Hepatocyte (in vitro differentiated cells): ENCODE data around the gene SUN2. TPM values are rescaled to one million over a fixed set of nuclear protein-coding genes. Genes with fewer than 3 reads are reported as not detected.

Experiments
- DNase-seq: peaks from one replicate; pipeline ENCODE4 v3.0.0-alpha.2; 2016; ENCODE audit warnings: low spot score
- H2AFZ ChIP-seq: fragments of 200-600 bp; sonication (generic); 2 replicates; pipeline ENCODE4 v1.6.0; 2016; ENCODE audit warnings: antibody characterized with exemption, mild to moderate bottlenecking
- H3K27ac ChIP-seq: fragments of 200-600 bp; sonication (generic); 2 replicates; pipeline ENCODE4 v1.5.1; 2016; ENCODE audit warnings: mild to moderate bottlenecking
- H3K27me3 ChIP-seq: fragments of 200-600 bp; sonication (generic); 2 replicates; pipeline ENCODE4 v1.6.1; 2016
- H3K36me3 ChIP-seq: fragments of 200-600 bp; sonication (generic); replicated peaks from 2 replicates; pipeline ENCODE4 v1.5.1; 2016; ENCODE audit warnings: low read depth; ENCODE audit not compliant: insufficient read depth
- H3K4me1 ChIP-seq: fragments of 200-600 bp; sonication (generic); 2 replicates; pipeline ENCODE4 v1.5.1; 2016; ENCODE audit warnings: mild to moderate bottlenecking, moderate library complexity; ENCODE audit not compliant: insufficient read depth
- H3K4me2 ChIP-seq: fragments of 200-600 bp; sonication (generic); 2 replicates; pipeline ENCODE4 v1.6.0; 2016
- H3K4me3 ChIP-seq: fragments of 200-600 bp; sonication (generic); 2 replicates; pipeline ENCODE4 v1.5.1; 2016; ENCODE audit warnings: mild to moderate bottlenecking
- H3K79me2 ChIP-seq: fragments of 200-600 bp; sonication (generic); 2 replicates; pipeline ENCODE4 v1.6.0; 2017; ENCODE audit warnings: mild to moderate bottlenecking
- H3K9me2 ChIP-seq: fragments of 200-600 bp; sonication (generic); replicated peaks from 2 replicates; pipeline ENCODE4 v1.6.0; 2017; ENCODE audit warnings: mild to moderate bottlenecking; ENCODE audit not compliant: insufficient read depth
- H3K9me3 ChIP-seq: fragments of 200-600 bp; sonication (generic); 2 replicates; pipeline ENCODE4 v1.5.1; 2016; ENCODE audit warnings: low read depth, mild to moderate bottlenecking
- H4K20me1 ChIP-seq: fragments of 200-600 bp; sonication (generic); 2 replicates; pipeline ENCODE4 v1.6.0; 2016; ENCODE audit warnings: mild to moderate bottlenecking; ENCODE audit not compliant: insufficient read depth, poor library complexity, severe bottlenecking
- EZH2 ChIP-seq: fragments of 200-600 bp; sonication (generic); IDR thresholded peaks from 2 replicates; pipeline ENCODE4 v1.6.1; 2016; ENCODE audit warnings: antibody characterized with exemption, mild to moderate bottlenecking, borderline replicate concordance
- EZH2phosphoT487 ChIP-seq: fragments of 200-600 bp; sonication (generic); IDR thresholded peaks from one replicate; pipeline ENCODE4 v1.6.1; 2018; ENCODE audit warnings: antibody characterized with exemption, mild to moderate bottlenecking, low read depth, moderate library complexity; ENCODE audit not compliant: unreplicated experiment, severe bottlenecking
- WGBS: methylation state at CpG from one replicate; pipeline ENCODE4 v1.1.6; 2016; ENCODE audit warnings: low lambda C conversion rate; ENCODE audit errors: missing lambda C conversion rate; 5-methylcytosine and 5-hydroxymethylcytosine counted together
- polyA plus RNA-seq: library from polyadenylated mRNA; unstranded; fragments of >200 nt; fragmentation: Nextera tagmentation; extraction: Ambion mirVana; gene quantifications from 2 replicates; pipeline ENCODE4 v1.2.1, GENCODE V29; 2016
- small RNA-seq: library from RNA; depleted of rRNA; stranded (forward); fragments of <200 nt; gene quantifications from one replicate; pipeline ENCODE3, GENCODE V24; 2014
- total RNA-seq: library from RNA; depleted of rRNA; stranded (reverse); fragments of >200 nt; gene quantifications from 2 replicates; pipeline ENCODE4 v1.2.3, GENCODE V29; 2014
- TF ChIP-seq, protein P1 (sequence below): fragments of 200-600 bp; sonication (generic); IDR thresholded peaks from 2 replicates; pipeline ENCODE4 v1.5.1; 2016; ENCODE audit warnings: antibody characterized with exemption, mild to moderate bottlenecking; ENCODE audit not compliant: poor library complexity

SUN2 gene
- total and polyA plus RNA-seq, 2 experiments from 2014 or later: 56.1 to 70.8 TPM

DNA sequence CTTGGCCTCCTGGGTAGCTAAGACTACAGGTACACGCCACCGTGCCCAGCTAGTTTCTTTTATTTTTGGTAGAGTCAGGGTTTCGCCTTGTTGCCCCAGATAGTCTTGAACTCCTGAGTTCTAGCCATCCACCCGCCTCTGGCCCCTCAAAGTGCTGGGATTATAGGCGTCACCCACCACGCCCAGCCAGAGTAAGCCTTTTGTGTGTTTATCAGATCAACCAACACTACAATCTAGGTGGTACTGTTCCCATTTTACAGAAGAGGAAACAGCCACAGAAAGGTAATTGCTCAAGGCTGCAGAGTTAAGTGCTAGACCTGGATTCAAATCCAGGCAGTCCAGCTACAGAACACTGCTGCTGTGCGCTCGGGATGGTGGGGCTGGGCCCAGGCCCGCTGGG, 70.9 kb downstream of the SUN2 start:
- no peaks in the 10 kb centered on the region for H3K9me2 ChIP-seq
- DNase-seq: no peak
- H3K4me3 ChIP-seq: no peak overlapping the region
- no peaks in the 10 kb centered on the region for H3K27me3 ChIP-seq
- H3K36me3 ChIP-seq: peaks cover 4% of the 10 kb centered on the region
- no peak overlapping the region for H2AFZ ChIP-seq
- TF ChIP-seq EZH2: no peak
- TF ChIP-seq EZH2phosphoT487: no peak
- TF ChIP-seq, protein P1, sequence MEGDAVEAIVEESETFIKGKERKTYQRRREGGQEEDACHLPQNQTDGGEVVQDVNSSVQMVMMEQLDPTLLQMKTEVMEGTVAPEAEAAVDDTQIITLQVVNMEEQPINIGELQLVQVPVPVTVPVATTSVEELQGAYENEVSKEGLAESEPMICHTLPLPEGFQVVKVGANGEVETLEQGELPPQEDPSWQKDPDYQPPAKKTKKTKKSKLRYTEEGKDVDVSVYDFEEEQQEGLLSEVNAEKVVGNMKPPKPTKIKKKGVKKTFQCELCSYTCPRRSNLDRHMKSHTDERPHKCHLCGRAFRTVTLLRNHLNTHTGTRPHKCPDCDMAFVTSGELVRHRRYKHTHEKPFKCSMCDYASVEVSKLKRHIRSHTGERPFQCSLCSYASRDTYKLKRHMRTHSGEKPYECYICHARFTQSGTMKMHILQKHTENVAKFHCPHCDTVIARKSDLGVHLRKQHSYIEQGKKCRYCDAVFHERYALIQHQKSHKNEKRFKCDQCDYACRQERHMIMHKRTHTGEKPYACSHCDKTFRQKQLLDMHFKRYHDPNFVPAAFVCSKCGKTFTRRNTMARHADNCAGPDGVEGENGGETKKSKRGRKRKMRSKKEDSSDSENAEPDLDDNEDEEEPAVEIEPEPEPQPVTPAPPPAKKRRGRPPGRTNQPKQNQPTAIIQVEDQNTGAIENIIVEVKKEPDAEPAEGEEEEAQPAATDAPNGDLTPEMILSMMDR: no peak
- peaks cover 8% of the 10 kb centered on the region for H4K20me1 ChIP-seq
- no peak overlapping the region for H3K4me2 ChIP-seq
- H3K27ac ChIP-seq: no peak overlapping the region
- 95% methylated on average over 9 of the region's 9 CpGs for WGBS
- peaks cover 8% of the 10 kb centered on the region for H3K4me1 ChIP-seq
- H3K9me3 ChIP-seq: no peaks in the 10 kb centered on the region
- H3K79me2 ChIP-seq: peaks cover 41% of the 10 kb centered on the region

Small RNA genes within 50 kb of the gene (small RNA-seq; reads per million reads assigned to genes)
- gene AL021707.8: not detected

Other genes with a start within 250 kb of the SUN2 start
- 432 and 433 TPM in 2 replicates for gene DDX17, start 249.7 kb downstream of the SUN2 start, total RNA-seq
- 42.3 and 50.1 TPM in 2 replicates for gene DDX17, start 249.7 kb downstream of the SUN2 start, polyA plus RNA-seq
- 0.80 and 3.0 TPM in 2 replicates for gene DMC1, start 185.8 kb downstream of the SUN2 start, total RNA-seq
- 0.21 and 0.74 TPM in 2 replicates for gene DMC1, start 185.8 kb downstream of the SUN2 start, polyA plus RNA-seq
- gene FAM227A, start 99.6 kb downstream of the SUN2 start, total RNA-seq: 1.1 and 2.9 TPM in 2 replicates
- 0.51 and 2.3 TPM in 2 replicates for gene FAM227A, start 99.6 kb downstream of the SUN2 start, polyA plus RNA-seq
- gene CBY1, start 99.4 kb downstream of the SUN2 start, total RNA-seq: 19.7 and 20.5 TPM in 2 replicates
- 35.8 and 39.4 TPM in 2 replicates for gene CBY1, start 99.4 kb downstream of the SUN2 start, polyA plus RNA-seq
- 57.7 and 76.3 TPM in 2 replicates for gene TOMM22, start 74.0 kb downstream of the SUN2 start, total RNA-seq
- gene TOMM22, start 74.0 kb downstream of the SUN2 start, polyA plus RNA-seq: 70.6 and 80.3 TPM in 2 replicates
- gene JOSD1, start 55.1 kb downstream of the SUN2 start, total RNA-seq: 76.0 and 104 TPM in 2 replicates
- gene JOSD1, start 55.1 kb downstream of the SUN2 start, polyA plus RNA-seq: 15.8 and 18.6 TPM in 2 replicates
- 26.0 and 36.8 TPM in 2 replicates for gene GTPBP1, start 50.1 kb downstream of the SUN2 start, total RNA-seq
- gene GTPBP1, start 50.1 kb downstream of the SUN2 start, polyA plus RNA-seq: 28.6 and 30.8 TPM in 2 replicates
- 11.9 and 15.5 TPM in 2 replicates for gene DNAL4, start 38.1 kb upstream of the SUN2 start, total RNA-seq
- gene DNAL4, start 38.1 kb upstream of the SUN2 start, polyA plus RNA-seq: 19.3 and 21.5 TPM in 2 replicates
- gene NPTXR, start 88.0 kb upstream of the SUN2 start, total RNA-seq: 3.1 and 3.8 TPM in 2 replicates
- 3.3 TPM in 2 replicates for gene NPTXR, start 88.0 kb upstream of the SUN2 start, polyA plus RNA-seq
- 30.7 and 42.9 TPM in 2 replicates for gene CBX6, start 116.2 kb upstream of the SUN2 start, total RNA-seq
- gene CBX6, start 116.2 kb upstream of the SUN2 start, polyA plus RNA-seq: 40.6 and 45.4 TPM in 2 replicates
- not detected in 2 replicates for gene APOBEC3A, start 201.6 kb upstream of the SUN2 start, total RNA-seq
- gene APOBEC3A, start 201.6 kb upstream of the SUN2 start, polyA plus RNA-seq: not detected in 2 replicates
- gene APOBEC3B, start 226.3 kb upstream of the SUN2 start, total RNA-seq: 2.2 TPM in 2 replicates
- 10.5 and 11.0 TPM in 2 replicates for gene APOBEC3B, start 226.3 kb upstream of the SUN2 start, polyA plus RNA-seq